Measurements from ENCODE around the gene SLC8A3. TPM values are rescaled to one million over a fixed set of nuclear protein-coding genes. Genes with fewer than 3 reads are reported as not detected.

SLC8A3 gene
- total RNA-seq, 1 experiment from 2014 or later, result 0.13 TPM

DNA sequence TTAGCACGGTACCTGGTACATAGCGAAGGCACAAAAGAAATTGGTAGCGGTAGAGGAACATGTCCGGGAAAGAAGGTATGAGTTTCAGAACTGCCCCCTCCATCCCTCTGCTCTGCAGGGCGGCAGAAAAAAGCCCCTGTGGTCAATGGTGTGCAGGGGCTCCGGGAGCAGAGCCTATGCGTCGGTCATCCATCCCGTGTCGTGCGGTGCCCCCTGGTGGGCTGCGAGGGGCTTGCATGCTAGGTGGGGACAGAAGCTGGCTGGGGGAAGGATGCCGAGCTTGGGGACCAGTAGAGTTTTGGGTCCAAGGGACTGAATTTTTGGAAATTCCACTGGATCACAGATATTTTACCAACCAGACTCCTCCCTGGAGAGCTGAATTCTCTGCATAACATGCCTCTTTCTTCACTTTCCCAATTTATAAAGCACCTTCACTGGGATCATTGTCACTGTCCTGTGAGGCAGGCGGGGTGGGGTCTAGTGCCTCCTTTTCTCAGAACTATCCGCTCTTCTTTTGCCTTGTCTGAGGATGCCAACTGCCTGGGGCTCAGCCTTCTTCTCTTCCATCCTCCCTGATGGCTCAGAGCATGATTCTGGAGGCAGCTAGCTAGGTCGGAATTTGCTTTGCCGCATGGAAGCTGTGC lies 160.8 kb downstream of the SLC8A3 start:
- Histone ChIP-seq H3K4ac (ENCODE audit: low read depth, low read length) (no peak overlapping the region), H2BK15ac (ENCODE audit: low read depth, low read length) (no peak overlapping the region), H3K56ac (ENCODE audit: insufficient read length, low read depth, low read length) (no peak overlapping the region), H3K9ac (ENCODE audit: extremely low read depth, insufficient read length, low read length) (no peak overlapping the region), H3K27me3 (ENCODE audit: insufficient read depth, low read length) (no peaks in the 10 kb centered on the region), H3K23ac (ENCODE audit: insufficient read length, low read depth, low read length) (no peak overlapping the region), H4K91ac (ENCODE audit: insufficient read length, low read depth, low read length) (no peak overlapping the region), H3K4me1 (ENCODE audit: insufficient read depth, low read length) (no peaks in the 10 kb centered on the region; the same call in 1 of the 2 replicates), H2BK5ac (ENCODE audit: insufficient read length, low read length) (no peak overlapping the region), H3K79me1 (ENCODE audit: insufficient read depth, low read depth, low read length, poor library complexity, severe bottlenecking) (no peaks in the 10 kb centered on the region), H2BK12ac (ENCODE audit: insufficient read length, low read depth, low read length) (no peak overlapping the region), H2BK120ac (ENCODE audit: low read depth, low read length, poor library complexity, severe bottlenecking) (no peak overlapping the region), H3K9me3 (ENCODE audit: control insufficient read depth, low read depth, low read length) (no peaks in the 10 kb centered on the region), H4K5ac (ENCODE audit: insufficient read length, low read depth, low read length) (no peak overlapping the region), H3K14ac (ENCODE audit: insufficient read depth, low read length) (no peak overlapping the region), H4K8ac (replicated peaks; ENCODE audit: insufficient read length, low read depth, low read length) (no peak overlapping the region), H2BK20ac (ENCODE audit: low read depth, low read length, poor library complexity, severe bottlenecking) (no peak overlapping the region), H3K18ac (ENCODE audit: insufficient read length, low read depth, low read length) (no peak overlapping the region), H3K23me2 (ENCODE audit: insufficient read length, low read depth, low read length, poor library complexity, severe bottlenecking) (no peaks in the 10 kb centered on the region), H4K20me1 (ENCODE audit: control insufficient read depth, insufficient read depth, insufficient read length) (no peaks in the 10 kb centered on the region), H3T11ph (ENCODE audit: low read length) (no peak overlapping the region), H3K27ac (ENCODE audit: insufficient read length, low read depth, low read length) (no peak overlapping the region), H2AK5ac (ENCODE audit: insufficient read length, low read length) (no peak overlapping the region), H2AFZ (ENCODE audit: low read length) (no peak overlapping the region), H3K4me2 (ENCODE audit: insufficient read depth, insufficient read length, low read length) (no peak overlapping the region), H3K79me2 (ENCODE audit: insufficient read depth, low read length) (no peaks in the 10 kb centered on the region)
- DNase-seq, result peak; percentile 82
- Mint-ChIP-seq H3K36me3 (ENCODE audit: insufficient read depth in 1 of 3, low read depth in 3 of 3) (no peaks in the 10 kb centered on the region), H3K9me3 (no peaks in the 10 kb centered on the region), H3K27me3 (ENCODE audit: low read depth) (no peaks in the 10 kb centered on the region), H3K4me3 (no peak overlapping the region), H3K4me1 (peaks cover 13 to 16% of the 10 kb centered on the region in 2 experiments), H3K27ac (peak overlapping the region in 1 of 3 experiments; percentile 4; a peak in 1 of 7 replicates)
- no CpG with 5 or more reads among the region's 17 CpGs for WGBS (ENCODE audit: extremely low coverage, insufficient read length, low lambda C conversion rate)
- TF ChIP-seq CTCF (conservative IDR thresholded peaks at IDR 0.05), result peak; percentile 97

All from H9 (cell line).